ENCODE results near the gene NFXL1.
"Not testable (repeated sequence)": the region's sequence is repeated elsewhere in the genome, so short reads cannot be mapped to it uniquely, and the experiment has no call there.

The NFXL1 gene

DNA sequence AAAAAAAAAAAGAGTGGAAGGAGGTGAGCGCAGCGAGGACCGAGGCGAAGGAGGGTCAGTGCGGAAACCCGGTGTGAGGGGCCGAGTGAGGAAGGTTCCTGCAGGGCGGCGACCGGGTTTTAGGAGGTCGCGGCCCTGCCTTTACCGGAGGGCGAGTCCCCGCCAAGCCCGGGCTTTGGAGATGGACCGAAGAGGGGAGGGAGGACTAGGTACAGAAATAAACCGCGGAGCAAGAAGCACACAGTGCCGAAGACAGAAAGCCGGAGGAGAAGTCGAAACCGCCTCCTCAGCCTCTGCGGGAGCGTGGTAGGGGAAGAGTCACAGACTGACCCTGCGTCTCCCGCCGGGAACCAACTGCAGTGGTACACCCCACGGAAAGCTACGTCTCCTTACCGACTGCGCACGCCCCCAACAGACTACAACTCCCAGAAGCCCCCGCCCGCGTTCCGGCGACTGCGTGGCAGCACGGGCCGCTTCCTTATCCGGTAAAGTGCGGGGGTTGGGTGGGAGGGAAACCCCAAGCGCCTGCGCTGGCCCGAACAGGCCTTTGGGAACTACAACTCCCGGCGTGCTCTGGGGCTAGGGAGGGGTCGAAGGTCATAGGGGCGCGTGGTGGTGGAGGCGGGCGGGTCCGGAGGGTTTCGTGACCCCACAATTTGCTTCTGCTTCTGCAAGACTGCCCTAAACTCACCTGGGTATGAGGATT is at the start of gene NFXL1:
TSS of gene NFXL1 (minus strand) at position 364 of the 706 bp plus-strand sequence. CDS start 380 bp downstream, outside the sequence.
- peak; percentile 71 to 83 for DNase-seq

- DNase-seq, result no peak
Observed at GRCh38 chr4:47954677-47955076, 40.3 kb upstream of the NFXL1 start.

DNA sequence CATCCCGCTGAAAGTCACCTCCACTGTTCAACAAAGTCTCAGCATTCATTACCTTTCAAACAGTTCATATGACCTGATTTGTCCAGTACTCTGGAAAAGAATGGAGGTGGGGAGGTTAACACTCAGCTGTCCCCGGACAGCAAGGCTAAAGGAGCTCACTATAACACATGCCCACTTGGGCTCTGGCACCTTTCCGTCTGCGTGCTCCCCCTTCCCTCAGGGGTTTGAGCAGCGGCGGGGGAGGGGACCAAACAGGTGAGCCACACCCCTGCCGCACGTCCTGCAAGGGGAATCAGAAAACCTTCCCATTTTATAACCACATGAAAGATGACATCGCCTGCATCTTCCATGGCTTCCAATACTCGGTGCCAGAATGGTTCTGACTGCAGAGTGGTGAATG is 39.9 kb upstream of the NFXL1 start:
- DNase-seq, result no peak

DNA sequence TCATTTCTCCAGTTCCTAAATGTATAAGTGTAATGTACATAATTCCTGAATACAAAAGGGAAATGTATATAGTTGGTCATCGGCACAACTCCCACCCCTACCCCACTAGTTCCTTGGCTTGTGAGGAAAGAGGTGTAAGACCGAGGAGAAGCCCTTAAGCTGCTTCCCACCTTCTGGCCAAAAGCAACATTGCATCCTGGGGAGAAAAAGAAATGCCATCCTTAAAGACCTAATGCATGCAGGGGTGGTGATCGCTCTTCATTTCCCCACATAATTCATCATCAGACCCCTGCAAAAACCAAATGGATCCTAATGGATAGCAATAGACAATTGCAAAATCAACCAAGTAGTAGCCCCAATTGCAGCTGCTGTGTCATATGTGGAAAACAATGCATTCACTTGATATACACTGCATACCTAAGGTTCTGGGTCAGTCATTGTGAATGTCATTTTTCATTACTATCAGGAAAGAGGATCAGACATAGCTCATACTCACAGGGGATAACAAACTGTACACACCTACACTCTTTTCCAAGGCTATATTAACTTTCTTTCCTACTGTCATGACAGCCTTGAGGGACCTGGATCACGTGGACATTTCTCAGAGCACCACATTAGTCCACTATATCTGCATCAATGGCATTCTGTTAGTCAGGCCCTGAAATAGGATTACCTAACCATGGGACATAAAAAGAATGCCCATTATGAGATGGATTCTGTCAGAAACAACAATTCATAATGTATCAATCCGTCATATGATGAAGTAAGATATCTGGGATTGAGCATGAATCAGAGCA is 31.7 kb upstream of the NFXL1 start:
- no peak for DNase-seq

GRCh38 chr4:47942081-47942819 is 27.9 kb upstream of the NFXL1 start:
- no peak for DNase-seq

DNA sequence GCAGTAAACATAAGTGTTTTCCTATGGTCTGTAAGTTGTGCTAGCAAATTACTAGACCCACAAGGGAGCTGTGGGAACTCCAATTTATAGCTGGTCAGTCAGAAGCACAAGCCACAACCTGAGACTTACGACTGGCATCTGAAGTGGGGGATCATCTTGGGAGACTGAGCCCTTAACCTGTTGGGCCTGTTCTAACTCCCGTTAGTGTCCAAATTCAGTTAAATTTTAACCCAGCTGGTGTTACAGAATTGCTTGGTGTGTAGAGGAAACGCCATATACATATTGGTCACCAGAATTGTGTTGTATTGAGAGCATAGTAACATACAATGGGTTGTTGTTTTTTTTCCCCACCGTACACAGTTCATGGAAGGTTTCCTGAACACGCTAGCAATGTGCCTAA is 25.1 kb upstream of the NFXL1 start:
- no peak for DNase-seq

DNA sequence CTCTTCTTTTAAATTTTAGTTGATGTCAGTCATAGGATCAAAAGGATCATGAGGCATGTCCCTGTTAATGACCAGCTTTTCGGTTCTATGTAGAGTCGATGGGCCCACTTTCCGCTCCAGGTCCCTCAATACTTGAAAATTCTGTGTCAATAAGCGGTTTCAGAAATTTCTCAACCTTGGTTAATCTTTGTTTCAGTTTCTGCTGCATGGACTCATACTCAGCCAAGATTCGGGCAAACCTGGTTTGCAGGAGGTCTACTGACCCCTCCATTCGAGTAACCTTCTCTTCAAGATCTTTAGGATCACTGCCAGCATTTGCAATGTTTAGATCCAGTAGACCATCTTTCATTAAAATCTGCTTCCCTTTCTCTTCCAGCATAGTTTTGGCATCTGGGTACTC is 22.0 kb upstream of the NFXL1 start:
- DNase-seq, result no peak

DNA sequence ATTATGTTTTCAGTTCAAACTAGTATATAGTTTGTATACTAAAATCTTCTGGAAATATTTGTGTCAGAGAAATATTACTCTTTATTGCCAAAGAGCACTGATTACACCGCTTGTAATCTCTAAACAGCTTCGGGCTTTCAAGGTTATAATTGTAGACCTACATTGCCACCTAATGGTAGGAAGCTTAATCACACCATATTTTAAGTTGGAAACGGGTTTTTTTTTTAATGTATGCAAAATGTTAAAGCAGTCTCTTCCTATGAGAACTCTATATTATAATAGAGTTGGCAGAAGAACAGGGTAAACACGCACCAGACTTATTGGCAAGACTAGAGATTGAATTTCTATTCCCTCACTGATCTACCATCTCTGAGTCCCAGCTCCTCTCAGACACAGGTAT is 19.5 kb upstream of the NFXL1 start:
- DNase-seq, result no peak

DNA sequence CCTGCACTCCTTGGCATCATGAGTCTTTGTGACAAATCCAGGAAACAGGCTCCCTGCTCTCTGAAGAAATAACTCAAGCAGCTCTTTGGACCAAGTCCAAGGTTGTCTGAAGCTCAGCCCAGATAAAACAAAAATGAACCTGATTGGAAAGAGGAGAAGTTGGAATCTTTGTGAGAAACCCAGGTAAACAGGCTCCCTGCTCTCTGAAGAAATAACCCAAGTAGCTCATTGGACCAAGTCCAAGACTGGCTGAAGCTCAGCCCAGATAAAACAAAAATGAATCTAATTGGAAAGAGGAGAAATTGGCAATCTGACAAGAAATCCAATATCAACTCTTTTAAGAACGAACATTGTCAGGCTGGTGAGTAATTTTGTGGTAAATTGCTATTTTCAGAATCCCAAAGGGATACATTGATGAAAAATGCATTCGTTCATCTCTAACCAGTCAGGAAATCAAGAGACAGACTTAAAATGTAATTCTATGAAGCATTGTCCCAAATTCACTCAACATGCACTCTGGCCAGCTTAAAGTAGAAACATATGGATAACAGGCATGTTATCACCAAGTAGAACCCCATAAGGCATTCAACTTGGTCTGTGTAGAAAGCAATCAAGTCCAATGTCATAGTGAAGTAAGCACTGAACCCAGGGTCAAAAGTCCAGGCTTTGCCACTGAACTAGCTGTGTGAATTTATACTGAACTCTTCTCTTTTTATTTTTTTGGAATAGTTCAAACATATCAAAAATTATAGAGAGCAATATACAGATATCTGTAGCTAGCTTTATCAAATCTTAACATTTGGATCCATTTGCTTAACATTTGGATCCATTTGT is 16.8 kb upstream of the NFXL1 start:
- DNase-seq, result no peak

GRCh38 chr4:47929682-47930201 is 15.4 kb upstream of the NFXL1 start:
- DNase-seq, result no peak

DNA sequence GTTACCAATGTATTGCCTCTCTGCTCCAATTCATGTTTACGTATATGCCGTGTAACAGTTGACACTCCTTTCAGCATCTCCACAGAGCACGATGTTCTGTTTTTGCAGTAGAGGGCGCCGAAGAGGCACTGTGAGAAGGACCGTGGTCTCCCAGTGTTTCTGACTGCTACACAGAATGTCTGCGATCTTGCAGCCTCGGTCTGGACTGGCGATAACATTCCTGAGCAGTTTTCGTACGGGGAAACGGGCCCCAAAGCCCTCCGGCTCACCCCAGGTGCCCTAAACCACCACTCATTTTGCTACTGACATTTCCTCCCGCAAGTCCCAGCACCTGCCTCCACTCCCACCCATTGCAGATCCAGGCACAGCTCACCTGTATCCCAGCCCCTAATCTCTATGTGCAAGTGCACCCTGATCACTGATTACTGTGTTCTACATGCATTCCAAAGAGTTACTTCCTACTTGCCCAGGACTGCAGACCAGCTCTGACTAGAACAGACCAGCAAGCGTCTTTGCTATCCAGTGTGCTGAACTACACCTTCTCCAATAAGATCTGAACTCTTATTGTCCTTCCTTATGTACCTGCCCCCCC is 12.4 kb upstream of the NFXL1 start:
- peak in 1 of 2 experiments; percentile 8 for DNase-seq

DNA sequence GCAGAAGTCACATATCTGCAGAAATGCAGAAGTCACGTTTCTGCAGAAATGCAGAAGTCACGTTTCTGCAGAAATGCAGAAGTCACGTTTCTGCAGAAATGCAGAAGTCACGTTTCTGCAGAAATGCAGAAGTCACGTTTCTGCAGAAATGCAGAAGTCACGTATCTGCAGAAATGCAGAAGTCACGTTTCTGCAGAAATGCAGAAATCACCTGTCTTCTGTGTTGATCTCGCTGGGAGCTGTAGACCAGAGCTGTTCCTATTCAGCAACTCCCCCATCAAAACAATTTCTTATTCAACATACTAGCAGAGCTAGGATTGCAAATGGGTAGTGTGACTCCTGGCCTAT is 8.9 kb upstream of the NFXL1 start:
- DNase-seq, result not testable (repeated sequence)

DNA sequence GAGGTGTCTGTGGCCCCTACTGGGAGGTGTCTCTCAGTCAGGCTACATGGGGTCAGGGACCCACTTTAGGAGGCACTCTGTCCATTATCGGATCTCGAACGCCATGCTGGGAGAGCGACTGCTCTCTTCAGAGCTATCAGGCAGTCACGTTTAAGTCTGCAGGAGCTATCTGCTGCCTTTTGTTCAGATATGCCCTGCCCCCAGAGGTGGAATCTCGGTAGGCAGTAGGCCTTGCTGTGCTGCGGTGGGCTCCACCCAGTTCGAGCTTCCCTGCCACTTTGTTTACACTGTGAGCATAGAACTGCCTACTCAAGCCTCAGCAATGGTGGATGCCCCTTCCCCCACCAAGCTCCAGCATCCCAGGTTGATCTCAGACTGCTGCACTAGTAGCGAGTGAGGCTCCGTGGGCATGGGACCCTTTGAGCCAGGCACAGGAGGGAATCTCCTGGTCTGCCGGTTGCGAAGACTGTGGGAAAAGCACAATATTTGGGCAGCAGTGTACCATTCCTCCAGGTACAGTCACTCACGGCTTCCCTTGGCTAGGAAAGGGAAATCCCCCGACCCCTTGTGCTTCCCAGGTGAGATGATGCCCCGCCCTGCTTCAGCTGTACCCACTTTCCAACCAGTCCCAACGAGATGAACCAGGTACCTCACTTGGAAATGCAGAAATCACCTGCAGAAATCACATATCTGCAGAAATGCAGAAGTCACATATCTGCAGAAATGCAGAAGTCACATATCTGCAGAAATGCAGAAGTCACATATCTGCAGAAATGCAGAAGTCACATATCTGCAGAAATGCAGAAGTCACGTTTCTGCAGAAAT is 8.3 kb upstream of the NFXL1 start:
- DNase-seq, result not testable (repeated sequence)

DNA sequence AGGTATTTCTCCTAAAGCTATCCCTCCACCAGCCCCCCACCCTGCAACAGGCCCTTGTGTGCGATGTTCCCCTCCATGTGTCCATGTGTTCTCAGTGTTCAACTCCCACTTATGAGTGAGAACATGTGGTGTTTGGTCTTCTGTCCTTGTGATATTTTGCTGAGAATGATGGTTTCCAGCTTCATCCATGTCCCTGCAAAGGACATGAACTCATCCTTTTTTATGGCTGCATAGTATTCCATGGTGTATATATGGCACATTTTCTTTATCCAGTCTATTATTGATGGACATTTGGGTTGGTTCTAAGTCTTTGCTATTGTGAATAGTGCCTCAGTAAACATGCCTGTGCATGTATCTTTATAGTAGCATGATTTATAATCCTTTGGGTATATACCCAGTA is 2.8 kb upstream of the NFXL1 start:
- not testable (repeated sequence) for DNase-seq

- DNase-seq, result no peak
Observed at GRCh38 chr4:47915378-47915777, 995 bp upstream of the NFXL1 start.

GRCh38 chr4:47914926-47915237 is 499 bp upstream of the NFXL1 start:
- no peak for DNase-seq

DNA sequence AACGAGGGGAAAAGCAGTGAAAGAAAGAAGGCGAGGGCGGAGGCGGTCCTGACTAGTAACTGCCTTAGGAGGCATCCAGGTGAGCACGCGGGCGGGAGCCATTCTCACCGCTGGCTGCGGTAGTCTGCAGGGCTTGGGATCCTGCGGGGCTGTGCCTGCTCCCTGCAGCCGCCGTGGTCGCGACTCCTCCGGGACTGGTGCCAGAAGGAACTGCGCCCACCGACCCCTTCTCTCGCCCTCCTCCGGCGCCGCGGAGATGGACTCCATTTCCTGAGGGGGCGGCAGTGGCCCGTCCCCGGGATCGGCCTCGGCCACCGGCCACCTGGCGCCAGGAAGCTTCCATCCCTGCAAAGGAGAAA is 543 bp downstream of the NFXL1 start:
- DNase-seq, result no peak

GRCh38 chr4:47913330-47913729 is 1.1 kb downstream of the NFXL1 start:
- DNase-seq, result no peak

GRCh38 chr4:47907089-47907646 is 7.2 kb downstream of the NFXL1 start:
- DNase-seq, result no peak

DNA sequence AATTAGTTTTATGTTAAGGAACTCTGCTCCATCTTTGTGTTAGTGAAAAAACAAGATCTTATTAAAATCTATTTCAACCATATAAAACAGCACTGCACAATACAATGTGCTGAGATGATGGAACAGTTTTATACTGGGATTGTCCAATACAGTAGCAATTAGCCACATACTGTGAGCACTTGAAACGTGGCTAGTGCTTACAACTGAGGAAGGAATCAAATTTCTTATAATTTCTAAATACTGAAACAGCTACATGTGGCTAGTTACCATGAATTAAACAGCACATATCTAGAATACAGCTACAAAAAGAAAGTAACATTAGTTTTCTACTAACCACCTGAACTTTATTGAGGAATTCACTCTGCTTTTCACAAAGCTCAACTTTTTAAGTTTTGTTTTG is 14.7 kb downstream of the NFXL1 start:
- no peak for DNase-seq

- DNase-seq, result no peak
Observed at GRCh38 chr4:47891928-47892327, 22.5 kb downstream of the NFXL1 start.

Data from cerebellar nuclear complex (tissue), 1 donor.